SK-N-SH (cell line): ENCODE data around the gene EGFL8. TPM values are rescaled to one million over a fixed set of nuclear protein-coding genes. Genes with fewer than 3 reads are reported as not detected.

Source experiments
- CTCF ChIA-PET: fragments of 300-600, 350-600 bp; formaldehyde crosslinking; extraction: SDS; loops from one replicate; lab custom pipeline; 2021; lab: Yijun Ruan, JAX
- POLR2A ChIA-PET: fragments of 350-600 bp; sonication (Branson Sonifier 250); formaldehyde crosslinking; extraction: SDS; loops from one replicate; lab custom pipeline; 2020; ENCODE audit warnings: antibody characterized with exemption, inconsistent platforms; lab: Yijun Ruan, JAX
- DNase-seq: peaks from one replicate; pipeline ENCODE4 v3.0.0; 2012
- H2AFZ ChIP-seq: fragments of 200-600 bp; sonication (generic); 2 replicates; pipeline ENCODE4 v1.8.1; 2016; ENCODE audit warnings: antibody characterized with exemption, mild to moderate bottlenecking, low read depth
- H3F3A ChIP-seq: fragments of 200-600 bp; sonication (generic); replicated peaks from 2 replicates; pipeline ENCODE3; 2016; ENCODE audit warnings: antibody characterized with exemption, mild to moderate bottlenecking; ENCODE audit not compliant: insufficient read depth
- H3K27ac ChIP-seq, 2 experiments: fragments of 200-500 bp in 1 of 2; fragments of 200-600 bp in 1 of 2; sonication (Bioruptor generic) in 1 of 2; sonication (generic), shearing (Covaris generic) in 1 of 2; 2 replicates each; pipeline versions ENCODE4 v1.5.1 to v1.6.1; 2014 to 2016; ENCODE audit warnings: low read depth in 2 of 2, inconsistent platforms in 1 of 2, low read length in 1 of 2, mild to moderate bottlenecking in 1 of 2, mixed read lengths in 1 of 2
- H3K27me3 ChIP-seq: fragments of 200-600 bp; sonication (generic), shearing (Covaris generic); 2 replicates; pipeline ENCODE4 v1.6.1; 2016; ENCODE audit warnings: mixed run types; ENCODE audit not compliant: insufficient read depth
- H3K36me3 ChIP-seq, 2 experiments: fragments of 200-500 bp in 1 of 2; fragments of 200-600 bp in 1 of 2; sonication (Bioruptor generic) in 1 of 2; sonication (generic) in 1 of 2; replicated peaks in 1 of 2; 2 replicates each; pipeline versions ENCODE3 to v1.5.1; 2014 to 2016; ENCODE audit warnings: low read length in 1 of 2, mild to moderate bottlenecking in 1 of 2; ENCODE audit not compliant: insufficient read depth in 2 of 2, control insufficient read depth in 1 of 2
- H3K4me1 ChIP-seq, 2 experiments: fragments of 200-500 bp in 1 of 2; fragments of 200-600 bp in 1 of 2; sonication (Bioruptor generic) in 1 of 2; sonication (generic), shearing (Covaris generic) in 1 of 2; 2 replicates each; pipeline versions ENCODE4 v1.5.1 to v1.6.1; 2014 to 2016; ENCODE audit warnings: low read depth in 1 of 2, low read length in 1 of 2, mixed run types in 1 of 2; ENCODE audit not compliant: insufficient read depth in 2 of 2, control insufficient read depth in 1 of 2
- H3K4me2 ChIP-seq: fragments of 200-600 bp; sonication (generic), shearing (Covaris generic); 2 replicates; pipeline ENCODE4 v1.6.1; 2017; ENCODE audit warnings: mixed run types
- H3K4me3 ChIP-seq, 2 experiments: fragments of 200-500 bp in 1 of 2; fragments of 200-600 bp in 1 of 2; sonication (Bioruptor generic) in 1 of 2; sonication (generic), shearing (Covaris generic) in 1 of 2; 2 replicates each; pipeline versions ENCODE4 v1.5.1 to v1.8.1; 2014 to 2016; ENCODE audit warnings: low read depth in 2 of 2, inconsistent platforms in 1 of 2, low read length in 1 of 2, mild to moderate bottlenecking in 1 of 2, mixed read lengths in 1 of 2, moderate library complexity in 1 of 2
- H3K79me2 ChIP-seq: fragments of 200-600 bp; sonication (generic); 2 replicates; pipeline ENCODE4 v1.8.1; 2017; ENCODE audit warnings: mild to moderate bottlenecking; ENCODE audit not compliant: insufficient read depth
- H3K9ac ChIP-seq: fragments of 200-600 bp; sonication (generic); 2 replicates; pipeline ENCODE4 v1.6.1; 2017; ENCODE audit warnings: mixed run types
- H3K9me2 ChIP-seq: fragments of 200-600 bp; sonication (generic); 2 replicates; pipeline ENCODE4 v1.6.1; 2017; ENCODE audit warnings: mixed run types
- H3K9me3 ChIP-seq: fragments of 200-600 bp; sonication (generic); 2 replicates; pipeline ENCODE4 v1.6.1; 2017; ENCODE audit warnings: mixed run types, mild to moderate bottlenecking, moderate library complexity
- H4K20me1 ChIP-seq: fragments of 200-600 bp; sonication (generic); 2 replicates; pipeline ENCODE4 v1.6.1; 2017; ENCODE audit warnings: mild to moderate bottlenecking, mixed run types; ENCODE audit not compliant: insufficient read depth
- EZH2phosphoT487 ChIP-seq: fragments of 200-600 bp; sonication (generic); IDR thresholded peaks from 2 replicates; pipeline ENCODE4 v1.6.1; 2017; ENCODE audit warnings: low read depth, mixed run types, mild to moderate bottlenecking, antibody characterized with exemption, moderate library complexity, borderline replicate concordance
- FOSL2 ChIP-seq: IDR thresholded peaks from 2 replicates; pipeline ENCODE4 v1.4.0; 2012; ENCODE audit warnings: low read depth, mild to moderate bottlenecking, moderate library complexity, borderline replicate concordance
- GABPA ChIP-seq: IDR thresholded peaks from 2 replicates; pipeline ENCODE4 v1.4.0; 2012; ENCODE audit warnings: low read depth, mild to moderate bottlenecking
- GATA2 ChIP-seq: sonication (generic); formaldehyde crosslinking; IDR thresholded peaks from 2 replicates; pipeline ENCODE4 v1.5.0; 2020; ENCODE audit warnings: mild to moderate bottlenecking, missing genetic modification reagents
- JUND ChIP-seq: IDR thresholded peaks from 2 replicates; pipeline ENCODE4 v1.4.0; 2012
- MEF2A ChIP-seq: IDR thresholded peaks from 2 replicates; pipeline ENCODE4 v1.4.0; 2012; ENCODE audit warnings: low read depth, borderline replicate concordance
- MXI1 ChIP-seq: IDR thresholded peaks from 2 replicates; pipeline ENCODE4 v1.6.1; 2012; ENCODE audit warnings: mild to moderate bottlenecking, low read depth, low read length, improper control_type of control experiment
- PBX3 ChIP-seq: IDR thresholded peaks from 2 replicates; pipeline ENCODE4; 2012
- REST ChIP-seq: IDR thresholded peaks from 2 replicates; pipeline ENCODE4 v1.6.1; 2012; ENCODE audit warnings: mild to moderate bottlenecking, low read depth, low read length, moderate library complexity
- USF1 ChIP-seq: IDR thresholded peaks from 2 replicates; pipeline ENCODE4 v1.4.0; 2012; ENCODE audit warnings: low read depth, borderline replicate concordance
- ZBTB33 ChIP-seq: IDR thresholded peaks from 2 replicates; pipeline ENCODE4 v1.4.0; 2012; ENCODE audit warnings: low read depth, borderline replicate concordance
- WGBS: methylation state at CpG from one replicate; pipeline ENCODE4 v1.1.6; 2017; ENCODE audit warnings: low lambda C conversion rate; 5-methylcytosine and 5-hydroxymethylcytosine counted together
- polyA plus RNA-seq, 3 experiments: library from polyadenylated mRNA; depleted of rRNA; stranded (reverse); fragments of >200 nt; gene quantifications; 2 replicates each; pipeline ENCODE4 v1.2.3, GENCODE V29; 2012

EGFL8 gene
- polyA plus RNA-seq, 1 of the 3 experiments (the other 2 are of a cell fraction), result 7.7 TPM

- Histone ChIP-seq H3K36me3 (peaks cover 0 to 27% of the 10 kb centered on the region in 2 experiments), H3K4me2 (no peak overlapping the region), H3K4me1 (peaks cover 8 to 28% of the 10 kb centered on the region in 2 experiments; a peak in 3 of 4 replicates), H4K20me1 (no peaks in the 10 kb centered on the region), H3K4me3 (no peak overlapping the region), H2AFZ (no peak overlapping the region), H3K9ac (no peak overlapping the region), H3K9me3 (no peaks in the 10 kb centered on the region), H3K27me3 (no peaks in the 10 kb centered on the region), H3F3A (peaks cover 13% of the 10 kb centered on the region), H3K79me2 (peaks cover 42% of the 10 kb centered on the region), H3K9me2 (no peaks in the 10 kb centered on the region), H3K27ac (no peak overlapping the region; a peak in 1 of 4 replicates)
- TF ChIP-seq MEF2A (no peak), JUND (no peak), EZH2phosphoT487 (no peak), GABPA (no peak), USF1 (no peak), ZBTB33 (no peak), PBX3 (no peak), MXI1 (no peak)
- ChIA-PET POLR2A (no interaction called here), CTCF (interaction anchor here (2.4 kb wide), 1 partner anchor 55 kb away, joined by 5 read pairs; no protein-coding TSS in a partner anchor)
- no peak for DNase-seq
- WGBS, result 97% methylated on average over 3 of the region's 4 CpGs
Measured at GRCh38 chr6:32173051-32173727, 8.8 kb downstream of the EGFL8 start.

GRCh38 chr6:32174416-32174815, 10.0 kb downstream of the EGFL8 start:
- no peaks in the 10 kb centered on the region for H3K9me3 ChIP-seq
- H3K27me3 ChIP-seq, result no peaks in the 10 kb centered on the region
- TF ChIP-seq USF1, result no peak
- TF ChIP-seq FOSL2, result no peak
- TF ChIP-seq REST, result no peak
- no peak for TF ChIP-seq MEF2A
- TF ChIP-seq GATA2 (CRISPR knock-in tag), result no peak
- TF ChIP-seq, all 33 proteins: peak for 0
- no peak overlapping the region for H2AFZ ChIP-seq
- DNase-seq, result no peak
- H3K4me2 ChIP-seq, result peak overlapping the region; percentile 81
- no peaks in the 10 kb centered on the region for H3K9me2 ChIP-seq
- H3K79me2 ChIP-seq, result peaks cover 53% of the 10 kb centered on the region
- H3K36me3 ChIP-seq, result peaks cover 0 to 15% of the 10 kb centered on the region in 2 experiments
- H3K4me3 ChIP-seq, result peak overlapping the region in 1 of 2 experiments; percentile 84; a peak in 2 of 4 replicates
- peaks cover 11 to 36% of the 10 kb centered on the region in 2 experiments; a peak in 3 of 4 replicates for H3K4me1 ChIP-seq
- H3K27ac ChIP-seq, result 0 out of 4 replicates have a peak overlapping the region, but pooled peaks of 1 of the 2 experiments have one; percentile 17
- H3K9ac ChIP-seq, result no peak overlapping the region
- ChIA-PET POLR2A (no interaction called here), CTCF (no interaction called here)
- H3F3A ChIP-seq, result peaks cover 13% of the 10 kb centered on the region
- 88% methylated on average over 1 of the region's 1 CpG for WGBS
- H4K20me1 ChIP-seq, result no peaks in the 10 kb centered on the region
